Mesendoderm (in vitro differentiated cells): ENCODE results near the gene CCDC85A.

Experiments
- DNase-seq: peaks from one replicate; pipeline ENCODE4 v3.0.0; 2013
- H2AK5ac ChIP-seq: 2 replicates; pipeline ENCODE4 v1.6.1; 2013; ENCODE audit warnings: low read length, inconsistent platforms
- H2BK120ac ChIP-seq: 2 replicates; pipeline ENCODE4 v1.6.1; 2013; ENCODE audit warnings: low read depth, mild to moderate bottlenecking, low read length, moderate library complexity, mixed read lengths
- H2BK15ac ChIP-seq: replicated peaks from 2 replicates; pipeline ENCODE4 v1.6.1; 2013; ENCODE audit warnings: low read depth, mild to moderate bottlenecking, moderate library complexity
- H2BK5ac ChIP-seq: 2 replicates; pipeline ENCODE4 v1.6.1; 2013; ENCODE audit warnings: low read length, inconsistent platforms
- H3K18ac ChIP-seq: 2 replicates; pipeline ENCODE4 v1.6.1; 2013; ENCODE audit warnings: mild to moderate bottlenecking, low read length, mixed read lengths
- H3K23ac ChIP-seq: one replicate; pipeline ENCODE4 v1.6.1; 2013; ENCODE audit warnings: low read length
- H3K27ac ChIP-seq: 2 replicates; pipeline ENCODE4 v1.5.1; 2013; ENCODE audit warnings: low read depth, mild to moderate bottlenecking, inconsistent platforms, low read length, moderate library complexity
- H3K27me3 ChIP-seq: 2 replicates; pipeline ENCODE4 v1.6.1; 2013; ENCODE audit warnings: low read length, control low read depth, mild to moderate bottlenecking, inconsistent platforms; ENCODE audit not compliant: insufficient read depth, poor library complexity
- H3K36me3 ChIP-seq: 2 replicates; pipeline ENCODE4 v1.6.1; 2013; ENCODE audit warnings: low read length, inconsistent platforms; ENCODE audit not compliant: control insufficient read depth, insufficient read depth
- H3K4ac ChIP-seq: one replicate; pipeline ENCODE4 v1.6.1; 2013; ENCODE audit warnings: low read depth, mild to moderate bottlenecking, low read length, moderate library complexity
- H3K4me1 ChIP-seq: 2 replicates; pipeline ENCODE4 v1.6.1; 2013; ENCODE audit warnings: low read depth, low read length, inconsistent platforms; ENCODE audit not compliant: control insufficient read depth
- H3K4me2 ChIP-seq: 2 replicates; pipeline ENCODE4 v1.6.1; 2013; ENCODE audit warnings: low read length
- H3K4me3 ChIP-seq: 2 replicates; pipeline ENCODE4 v1.5.1; 2013; ENCODE audit warnings: mild to moderate bottlenecking, low read length
- H3K56ac ChIP-seq: one replicate; pipeline ENCODE4 v1.6.1; 2013; ENCODE audit warnings: low read length
- H3K79me1 ChIP-seq: 2 replicates; pipeline ENCODE4 v1.6.1; 2013; ENCODE audit warnings: low read length, inconsistent platforms
- H3K79me2 ChIP-seq: 2 replicates; pipeline ENCODE4 v1.6.1; 2013; ENCODE audit warnings: mild to moderate bottlenecking, low read length; ENCODE audit not compliant: control insufficient read depth, insufficient read depth
- H3K9ac ChIP-seq: 2 replicates; pipeline ENCODE4 v1.6.1; 2013; ENCODE audit warnings: low read length, inconsistent platforms
- H4K5ac ChIP-seq: one replicate; pipeline ENCODE4 v1.6.1; 2013; ENCODE audit warnings: low read length
- H4K8ac ChIP-seq: one replicate; pipeline ENCODE4 v1.6.1; 2013; ENCODE audit warnings: low read depth, mild to moderate bottlenecking, control low read depth, low read length, moderate library complexity
- WGBS: extraction: QIAGEN DNeasy Blood & Tissue Kit; methylation state at CpG from one replicate; pipeline ENCODE4 v1.1.7; 2013; ENCODE audit warnings: low lambda C conversion rate, missing lambda C conversion rate; ENCODE audit not compliant: insufficient coverage; ENCODE audit errors: extremely low coverage; 5-methylcytosine and 5-hydroxymethylcytosine counted together

CCDC85A gene

GRCh38 chr2:56285224-56285623 is 101.4 kb downstream of the CCDC85A start:
- no peak overlapping the region for H4K8ac ChIP-seq
- no peak overlapping the region for H2BK120ac ChIP-seq
- H2BK15ac ChIP-seq, result no peak overlapping the region
- H3K9ac ChIP-seq, result no peak overlapping the region
- H3K23ac ChIP-seq, result no peak overlapping the region
- H3K4me2 ChIP-seq, result no peak overlapping the region
- no CpG with 5 or more reads among the region's 5 CpGs for WGBS
- H2BK5ac ChIP-seq, result no peak overlapping the region
- H4K5ac ChIP-seq, result no peak overlapping the region
- H3K27ac ChIP-seq, result no peak overlapping the region
- H3K18ac ChIP-seq, result no peak overlapping the region
- no peak overlapping the region for H3K4ac ChIP-seq
- no peaks in the 10 kb centered on the region for H3K36me3 ChIP-seq
- H3K4me3 ChIP-seq, result no peak overlapping the region
- H3K79me2 ChIP-seq, result no peaks in the 10 kb centered on the region
- no peak overlapping the region for H3K56ac ChIP-seq
- H3K27me3 ChIP-seq, result no peaks in the 10 kb centered on the region
- no peak overlapping the region for H2AK5ac ChIP-seq
- no peak for DNase-seq
- no peaks in the 10 kb centered on the region for H3K79me1 ChIP-seq
- H3K4me1 ChIP-seq, result no peaks in the 10 kb centered on the region

- no peak overlapping the region for H2BK5ac ChIP-seq
- no peak overlapping the region for H3K9ac ChIP-seq
- H3K27me3 ChIP-seq, result no peaks in the 10 kb centered on the region
- no peak overlapping the region for H3K4ac ChIP-seq
- H2BK120ac ChIP-seq, result no peak overlapping the region
- H3K56ac ChIP-seq, result no peak overlapping the region
- H2AK5ac ChIP-seq, result no peak overlapping the region
- no peak overlapping the region for H3K23ac ChIP-seq
- no peak overlapping the region for H4K5ac ChIP-seq
- H3K27ac ChIP-seq, result no peak overlapping the region
- H3K79me1 ChIP-seq, result no peaks in the 10 kb centered on the region
- no peaks in the 10 kb centered on the region for H3K79me2 ChIP-seq
- no peak overlapping the region for H3K4me2 ChIP-seq
- no peak overlapping the region for H2BK15ac ChIP-seq
- no CpG with 5 or more reads among the region's 2 CpGs for WGBS
- H3K36me3 ChIP-seq, result no peaks in the 10 kb centered on the region
- H3K4me3 ChIP-seq, result no peak overlapping the region
- DNase-seq, result no peak
- no peak overlapping the region for H4K8ac ChIP-seq
- H3K18ac ChIP-seq, result no peak overlapping the region
- H3K4me1 ChIP-seq, result no peaks in the 10 kb centered on the region
Observed at GRCh38 chr2:56286936-56287335, 103.1 kb downstream of the CCDC85A start.

- no peak overlapping the region for H3K18ac ChIP-seq
- H3K4ac ChIP-seq, result no peak overlapping the region
- no peak overlapping the region for H3K56ac ChIP-seq
- H3K36me3 ChIP-seq, result no peaks in the 10 kb centered on the region
- no peak for DNase-seq
- no peak overlapping the region for H3K4me3 ChIP-seq
- no peak overlapping the region for H2BK5ac ChIP-seq
- no peaks in the 10 kb centered on the region for H3K4me1 ChIP-seq
- no peaks in the 10 kb centered on the region for H3K79me1 ChIP-seq
- H3K27me3 ChIP-seq, result no peaks in the 10 kb centered on the region
- H3K4me2 ChIP-seq, result no peak overlapping the region
- H2BK15ac ChIP-seq, result no peak overlapping the region
- H3K23ac ChIP-seq, result no peak overlapping the region
- H3K9ac ChIP-seq, result no peak overlapping the region
- no peak overlapping the region for H2BK120ac ChIP-seq
- no peak overlapping the region for H3K27ac ChIP-seq
- H2AK5ac ChIP-seq, result no peak overlapping the region
- H3K79me2 ChIP-seq, result no peaks in the 10 kb centered on the region
- H4K8ac ChIP-seq, result no peak overlapping the region
- H4K5ac ChIP-seq, result no peak overlapping the region
Observed at GRCh38 chr2:56287508-56287907, 103.7 kb downstream of the CCDC85A start.

- Histone ChIP-seq H3K18ac (no peak overlapping the region), H4K8ac (no peak overlapping the region), H3K4me3 (no peak overlapping the region), H3K79me2 (no peaks in the 10 kb centered on the region), H3K36me3 (no peaks in the 10 kb centered on the region), H3K9ac (no peak overlapping the region), H4K5ac (no peak overlapping the region), H3K4me1 (no peaks in the 10 kb centered on the region), H3K4me2 (no peak overlapping the region), H3K56ac (no peak overlapping the region), H3K27me3 (no peaks in the 10 kb centered on the region), H2BK5ac (no peak overlapping the region), H2BK120ac (no peak overlapping the region), H2BK15ac (no peak overlapping the region), H3K23ac (no peak overlapping the region), H2AK5ac (no peak overlapping the region), H3K79me1 (no peaks in the 10 kb centered on the region), H3K27ac (no peak overlapping the region), H3K4ac (no peak overlapping the region)
- no CpG with 5 or more reads among the region's 2 CpGs for WGBS
- DNase-seq, result no peak
Observed at GRCh38 chr2:56287974-56288373, 104.2 kb downstream of the CCDC85A start.

DNA sequence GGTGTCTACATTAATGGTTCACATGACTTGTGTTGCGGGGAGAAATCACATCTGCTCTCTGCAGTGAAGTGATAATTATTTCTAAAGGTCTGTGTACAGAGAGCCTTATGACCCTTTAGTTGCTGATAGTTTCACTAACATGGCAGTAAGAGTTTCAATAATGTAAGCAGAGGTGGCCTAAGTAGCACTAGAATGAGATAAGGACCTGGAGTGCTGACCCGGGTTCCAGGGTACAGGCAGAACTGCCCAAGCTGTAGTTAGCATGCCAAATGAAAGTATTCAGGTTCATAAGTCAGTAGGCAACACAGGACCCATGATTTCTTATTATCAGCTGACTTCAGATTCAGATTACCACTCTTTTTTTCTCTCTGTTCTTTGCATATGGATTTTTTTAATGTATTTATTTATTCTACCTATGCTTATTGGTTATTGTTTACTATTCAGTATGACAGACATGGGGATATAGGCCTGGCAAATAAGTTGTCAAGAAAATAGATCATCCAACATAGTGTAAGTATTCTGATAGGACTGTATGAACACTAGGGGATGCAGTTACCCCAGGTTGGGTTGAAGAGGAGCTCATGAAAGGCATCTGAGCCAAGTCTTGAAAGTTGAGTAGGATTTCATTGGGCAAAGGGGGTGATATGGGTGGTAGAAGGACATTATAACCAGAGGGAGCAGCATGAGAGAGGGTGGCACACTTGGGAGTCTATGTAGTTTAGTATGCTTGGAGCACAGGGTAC is 105.2 kb downstream of the CCDC85A start:
- Histone ChIP-seq H3K27me3 (no peaks in the 10 kb centered on the region), H3K4me2 (no peak overlapping the region), H3K56ac (no peak overlapping the region), H3K36me3 (no peaks in the 10 kb centered on the region), H2BK120ac (no peak overlapping the region), H3K9ac (no peak overlapping the region), H3K4me1 (no peaks in the 10 kb centered on the region), H3K79me2 (no peaks in the 10 kb centered on the region), H2BK15ac (no peak overlapping the region), H4K5ac (no peak overlapping the region), H3K23ac (no peak overlapping the region), H3K79me1 (no peaks in the 10 kb centered on the region), H4K8ac (no peak overlapping the region), H3K18ac (no peak overlapping the region), H3K4ac (no peak overlapping the region), H2BK5ac (no peak overlapping the region), H2AK5ac (no peak overlapping the region), H3K27ac (no peak overlapping the region), H3K4me3 (no peak overlapping the region)
- peak; percentile 32 for DNase-seq
- no CpG with 5 or more reads among the region's 2 CpGs for WGBS

- no peak for DNase-seq
- H2BK15ac ChIP-seq, result no peak overlapping the region
- H3K4me2 ChIP-seq, result no peak overlapping the region
- no peak overlapping the region for H2AK5ac ChIP-seq
- H4K5ac ChIP-seq, result no peak overlapping the region
- H3K79me2 ChIP-seq, result no peaks in the 10 kb centered on the region
- no peaks in the 10 kb centered on the region for H3K79me1 ChIP-seq
- no peaks in the 10 kb centered on the region for H3K36me3 ChIP-seq
- H3K4me3 ChIP-seq, result no peak overlapping the region
- no peak overlapping the region for H2BK120ac ChIP-seq
- H3K4me1 ChIP-seq, result no peaks in the 10 kb centered on the region
- H3K27me3 ChIP-seq, result no peaks in the 10 kb centered on the region
- H3K56ac ChIP-seq, result no peak overlapping the region
- no peak overlapping the region for H3K9ac ChIP-seq
- WGBS, result no CpG with 5 or more reads among the region's 5 CpGs
- H4K8ac ChIP-seq, result no peak overlapping the region
- no peak overlapping the region for H3K4ac ChIP-seq
- no peak overlapping the region for H2BK5ac ChIP-seq
- H3K18ac ChIP-seq, result no peak overlapping the region
- no peak overlapping the region for H3K23ac ChIP-seq
- H3K27ac ChIP-seq, result no peak overlapping the region
Observed at GRCh38 chr2:56291711-56292110, 107.9 kb downstream of the CCDC85A start.
